H1 (cell line): ENCODE measurements around the gene SEC61A1. TPM values are rescaled to one million over a fixed set of nuclear protein-coding genes. Genes with fewer than 3 reads are reported as not detected.

ENCODE experiments used
- BACH1 ChIP-seq: IDR thresholded peaks from 2 replicates; pipeline ENCODE4 v1.6.1; 2012; ENCODE audit warnings: low read length, improper control_type of control experiment
- BRCA1 ChIP-seq: IDR thresholded peaks from 2 replicates; pipeline ENCODE4 v1.6.1; 2012; ENCODE audit warnings: low read depth, low read length, improper control_type of control experiment
- CBX8 ChIP-seq: fragments of 300-800, 300-1000 bp; sonication (generic); IDR thresholded peaks from 2 replicates; pipeline ENCODE4 v1.7.1; 2016; ENCODE audit warnings: low read depth, low read length, borderline replicate concordance
- CEBPB ChIP-seq: IDR thresholded peaks from 2 replicates; pipeline ENCODE4 v1.6.1; 2012; ENCODE audit warnings: low read depth, low read length
- CREB1 ChIP-seq: IDR thresholded peaks from 2 replicates; pipeline ENCODE4 v1.6.1; 2012; ENCODE audit warnings: inconsistent platforms
- EGR1 ChIP-seq: IDR thresholded peaks from 2 replicates; pipeline ENCODE4 v1.6.1; 2011; ENCODE audit warnings: low read depth, low read length, borderline replicate concordance
- JUND ChIP-seq: IDR thresholded peaks from 2 replicates; pipeline ENCODE4 v1.6.1; 2011; ENCODE audit warnings: mild to moderate bottlenecking, improper control_type of control experiment, low read length
- TAF1 ChIP-seq: IDR thresholded peaks from 2 replicates; pipeline ENCODE4 v1.6.1; 2011; ENCODE audit warnings: mild to moderate bottlenecking, low read depth, low read length
- TEAD4 ChIP-seq: IDR thresholded peaks from 2 replicates; pipeline ENCODE4 v1.6.1; 2012; ENCODE audit warnings: low read depth, low read length, inconsistent platforms, mixed read lengths
- YY1 ChIP-seq: IDR thresholded peaks from 2 replicates; pipeline ENCODE4 v1.6.1; 2011; ENCODE audit warnings: low read depth, mild to moderate bottlenecking, low read length
- polyA plus RNA-seq, 7 experiments: library from polyadenylated mRNA; depleted of rRNA in 3 of 7; stranded (reverse) in 5 of 7; unstranded in 2 of 7; fragments of >200 nt in 5 of 7; fragments of 200-250 nt in 2 of 7; gene quantifications; 1 replicate in 5 of 7; 2 replicates in 1 of 7; 4 replicates in 1 of 7; pipeline versions ENCODE4 v1.2.1 to v1.2.3, GENCODE V29; 2011 to 2013; ENCODE audit warnings: missing spikeins in 2 of 7, mixed read lengths in 2 of 7
- total RNA-seq: library from RNA; stranded (reverse); fragmentation: NEBNext Ultra II Directional; extraction: Animal tissue kit (Norgen Biotek cat#: 25700); gene quantifications from 2 replicates; pipeline ENCODE4 v1.2.1, GENCODE V29; 2021
- TF ChIP-seq, protein P1 (sequence below): fragments of 300-600 bp; sonication (generic); IDR thresholded peaks from 2 replicates; pipeline ENCODE4 v1.7.1; 2012; ENCODE audit warnings: low read length, moderate library complexity, mild to moderate bottlenecking, inconsistent platforms; ENCODE audit not compliant: insufficient replicate concordance
- TF ChIP-seq, protein P2 (sequence below): IDR thresholded peaks from 2 replicates; pipeline ENCODE4 v1.6.1; 2011; ENCODE audit warnings: low read depth, mild to moderate bottlenecking, low read length; ENCODE audit not compliant: insufficient read depth
- TF ChIP-seq, protein P3 (sequence below): IDR thresholded peaks from 2 replicates; pipeline ENCODE4 v1.6.1; 2012; ENCODE audit warnings: inconsistent platforms

The SEC61A1 gene
- total and polyA plus RNA-seq, 2 of the 8 experiments (the other 6 are each of a cell fraction or from before 2014, with no cell fraction given) = 133 to 165 TPM

- TF ChIP-seq, protein P1, sequence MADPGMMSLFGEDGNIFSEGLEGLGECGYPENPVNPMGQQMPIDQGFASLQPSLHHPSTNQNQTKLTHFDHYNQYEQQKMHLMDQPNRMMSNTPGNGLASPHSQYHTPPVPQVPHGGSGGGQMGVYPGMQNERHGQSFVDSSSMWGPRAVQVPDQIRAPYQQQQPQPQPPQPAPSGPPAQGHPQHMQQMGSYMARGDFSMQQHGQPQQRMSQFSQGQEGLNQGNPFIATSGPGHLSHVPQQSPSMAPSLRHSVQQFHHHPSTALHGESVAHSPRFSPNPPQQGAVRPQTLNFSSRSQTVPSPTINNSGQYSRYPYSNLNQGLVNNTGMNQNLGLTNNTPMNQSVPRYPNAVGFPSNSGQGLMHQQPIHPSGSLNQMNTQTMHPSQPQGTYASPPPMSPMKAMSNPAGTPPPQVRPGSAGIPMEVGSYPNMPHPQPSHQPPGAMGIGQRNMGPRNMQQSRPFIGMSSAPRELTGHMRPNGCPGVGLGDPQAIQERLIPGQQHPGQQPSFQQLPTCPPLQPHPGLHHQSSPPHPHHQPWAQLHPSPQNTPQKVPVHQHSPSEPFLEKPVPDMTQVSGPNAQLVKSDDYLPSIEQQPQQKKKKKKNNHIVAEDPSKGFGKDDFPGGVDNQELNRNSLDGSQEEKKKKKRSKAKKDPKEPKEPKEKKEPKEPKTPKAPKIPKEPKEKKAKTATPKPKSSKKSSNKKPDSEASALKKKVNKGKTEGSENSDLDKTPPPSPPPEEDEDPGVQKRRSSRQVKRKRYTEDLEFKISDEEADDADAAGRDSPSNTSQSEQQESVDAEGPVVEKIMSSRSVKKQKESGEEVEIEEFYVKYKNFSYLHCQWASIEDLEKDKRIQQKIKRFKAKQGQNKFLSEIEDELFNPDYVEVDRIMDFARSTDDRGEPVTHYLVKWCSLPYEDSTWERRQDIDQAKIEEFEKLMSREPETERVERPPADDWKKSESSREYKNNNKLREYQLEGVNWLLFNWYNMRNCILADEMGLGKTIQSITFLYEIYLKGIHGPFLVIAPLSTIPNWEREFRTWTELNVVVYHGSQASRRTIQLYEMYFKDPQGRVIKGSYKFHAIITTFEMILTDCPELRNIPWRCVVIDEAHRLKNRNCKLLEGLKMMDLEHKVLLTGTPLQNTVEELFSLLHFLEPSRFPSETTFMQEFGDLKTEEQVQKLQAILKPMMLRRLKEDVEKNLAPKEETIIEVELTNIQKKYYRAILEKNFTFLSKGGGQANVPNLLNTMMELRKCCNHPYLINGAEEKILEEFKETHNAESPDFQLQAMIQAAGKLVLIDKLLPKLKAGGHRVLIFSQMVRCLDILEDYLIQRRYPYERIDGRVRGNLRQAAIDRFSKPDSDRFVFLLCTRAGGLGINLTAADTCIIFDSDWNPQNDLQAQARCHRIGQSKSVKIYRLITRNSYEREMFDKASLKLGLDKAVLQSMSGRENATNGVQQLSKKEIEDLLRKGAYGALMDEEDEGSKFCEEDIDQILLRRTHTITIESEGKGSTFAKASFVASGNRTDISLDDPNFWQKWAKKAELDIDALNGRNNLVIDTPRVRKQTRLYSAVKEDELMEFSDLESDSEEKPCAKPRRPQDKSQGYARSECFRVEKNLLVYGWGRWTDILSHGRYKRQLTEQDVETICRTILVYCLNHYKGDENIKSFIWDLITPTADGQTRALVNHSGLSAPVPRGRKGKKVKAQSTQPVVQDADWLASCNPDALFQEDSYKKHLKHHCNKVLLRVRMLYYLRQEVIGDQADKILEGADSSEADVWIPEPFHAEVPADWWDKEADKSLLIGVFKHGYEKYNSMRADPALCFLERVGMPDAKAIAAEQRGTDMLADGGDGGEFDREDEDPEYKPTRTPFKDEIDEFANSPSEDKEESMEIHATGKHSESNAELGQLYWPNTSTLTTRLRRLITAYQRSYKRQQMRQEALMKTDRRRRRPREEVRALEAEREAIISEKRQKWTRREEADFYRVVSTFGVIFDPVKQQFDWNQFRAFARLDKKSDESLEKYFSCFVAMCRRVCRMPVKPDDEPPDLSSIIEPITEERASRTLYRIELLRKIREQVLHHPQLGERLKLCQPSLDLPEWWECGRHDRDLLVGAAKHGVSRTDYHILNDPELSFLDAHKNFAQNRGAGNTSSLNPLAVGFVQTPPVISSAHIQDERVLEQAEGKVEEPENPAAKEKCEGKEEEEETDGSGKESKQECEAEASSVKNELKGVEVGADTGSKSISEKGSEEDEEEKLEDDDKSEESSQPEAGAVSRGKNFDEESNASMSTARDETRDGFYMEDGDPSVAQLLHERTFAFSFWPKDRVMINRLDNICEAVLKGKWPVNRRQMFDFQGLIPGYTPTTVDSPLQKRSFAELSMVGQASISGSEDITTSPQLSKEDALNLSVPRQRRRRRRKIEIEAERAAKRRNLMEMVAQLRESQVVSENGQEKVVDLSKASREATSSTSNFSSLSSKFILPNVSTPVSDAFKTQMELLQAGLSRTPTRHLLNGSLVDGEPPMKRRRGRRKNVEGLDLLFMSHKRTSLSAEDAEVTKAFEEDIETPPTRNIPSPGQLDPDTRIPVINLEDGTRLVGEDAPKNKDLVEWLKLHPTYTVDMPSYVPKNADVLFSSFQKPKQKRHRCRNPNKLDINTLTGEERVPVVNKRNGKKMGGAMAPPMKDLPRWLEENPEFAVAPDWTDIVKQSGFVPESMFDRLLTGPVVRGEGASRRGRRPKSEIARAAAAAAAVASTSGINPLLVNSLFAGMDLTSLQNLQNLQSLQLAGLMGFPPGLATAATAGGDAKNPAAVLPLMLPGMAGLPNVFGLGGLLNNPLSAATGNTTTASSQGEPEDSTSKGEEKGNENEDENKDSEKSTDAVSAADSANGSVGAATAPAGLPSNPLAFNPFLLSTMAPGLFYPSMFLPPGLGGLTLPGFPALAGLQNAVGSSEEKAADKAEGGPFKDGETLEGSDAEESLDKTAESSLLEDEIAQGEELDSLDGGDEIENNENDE = no peak
- TF ChIP-seq BRCA1 (no peak), EGR1 (no peak), BACH1 (no peak), JUND (no peak), TAF1 (no peak), CREB1 (no peak), CBX8 (no peak), TEAD4 (0 out of 2 replicates have a peak, but pooled peaks have one; percentile 15), YY1 (no peak), CEBPB (peak; percentile 27; the same call in 1 of the 2 replicates)
- TF ChIP-seq, protein P2, sequence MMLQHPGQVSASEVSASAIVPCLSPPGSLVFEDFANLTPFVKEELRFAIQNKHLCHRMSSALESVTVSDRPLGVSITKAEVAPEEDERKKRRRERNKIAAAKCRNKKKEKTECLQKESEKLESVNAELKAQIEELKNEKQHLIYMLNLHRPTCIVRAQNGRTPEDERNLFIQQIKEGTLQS = no peak
- TF ChIP-seq, protein P3, sequence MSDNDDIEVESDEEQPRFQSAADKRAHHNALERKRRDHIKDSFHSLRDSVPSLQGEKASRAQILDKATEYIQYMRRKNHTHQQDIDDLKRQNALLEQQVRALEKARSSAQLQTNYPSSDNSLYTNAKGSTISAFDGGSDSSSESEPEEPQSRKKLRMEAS = no peak
Measured at GRCh38 chr3:128051459-128051836, 789 bp upstream of the SEC61A1 start (continued).
